HepG2 (cell line): Measurements from ENCODE around the gene ALDH3B1.
"Not testable (repeated sequence)": the region's sequence is repeated elsewhere in the genome, so short reads cannot be mapped to it uniquely, and the experiment has no call there.

Source experiments
- CBX5 ChIP-seq: sonication (generic); formaldehyde crosslinking; IDR thresholded peaks from 2 replicates; pipeline ENCODE4 v1.4.0; 2020; ENCODE audit warnings: missing genetic modification reagents, borderline replicate concordance
- ZBTB7A ChIP-seq: sonication (generic); formaldehyde crosslinking; IDR thresholded peaks from 2 replicates; pipeline ENCODE4 v1.8.0; 2022; ENCODE audit warnings: mild to moderate bottlenecking, missing genetic modification reagents
- TF ChIP-seq, protein P1 (sequence below): sonication (generic); formaldehyde crosslinking; IDR thresholded peaks from 2 replicates; pipeline ENCODE4 v1.5.0; 2020; ENCODE audit warnings: mild to moderate bottlenecking, missing genetic modification reagents, moderate library complexity

DNA sequence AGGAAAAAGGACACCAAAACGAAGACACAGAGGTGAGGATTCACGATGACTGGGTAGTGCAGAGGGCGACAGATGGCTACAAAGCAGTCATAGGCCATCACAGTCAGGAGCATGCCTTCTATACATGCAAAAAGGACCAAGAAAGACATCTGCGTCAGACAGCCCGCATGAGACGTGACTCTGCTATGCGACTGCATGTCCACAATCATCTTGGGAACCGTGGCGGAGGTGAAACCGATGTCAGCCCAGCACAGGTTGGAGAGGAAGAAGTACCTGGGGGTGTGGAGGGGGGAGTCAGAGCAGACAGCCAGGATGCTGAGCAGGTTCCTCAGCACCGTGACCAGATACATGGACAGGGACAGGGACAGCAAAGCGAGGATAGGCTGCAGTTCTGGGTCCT is 35.4 kb upstream of the ALDH3B1 start:
- not testable (repeated sequence) for TF ChIP-seq ZBTB7A, CBX5 (CRISPR knock-in tag)
- TF ChIP-seq, protein P1, sequence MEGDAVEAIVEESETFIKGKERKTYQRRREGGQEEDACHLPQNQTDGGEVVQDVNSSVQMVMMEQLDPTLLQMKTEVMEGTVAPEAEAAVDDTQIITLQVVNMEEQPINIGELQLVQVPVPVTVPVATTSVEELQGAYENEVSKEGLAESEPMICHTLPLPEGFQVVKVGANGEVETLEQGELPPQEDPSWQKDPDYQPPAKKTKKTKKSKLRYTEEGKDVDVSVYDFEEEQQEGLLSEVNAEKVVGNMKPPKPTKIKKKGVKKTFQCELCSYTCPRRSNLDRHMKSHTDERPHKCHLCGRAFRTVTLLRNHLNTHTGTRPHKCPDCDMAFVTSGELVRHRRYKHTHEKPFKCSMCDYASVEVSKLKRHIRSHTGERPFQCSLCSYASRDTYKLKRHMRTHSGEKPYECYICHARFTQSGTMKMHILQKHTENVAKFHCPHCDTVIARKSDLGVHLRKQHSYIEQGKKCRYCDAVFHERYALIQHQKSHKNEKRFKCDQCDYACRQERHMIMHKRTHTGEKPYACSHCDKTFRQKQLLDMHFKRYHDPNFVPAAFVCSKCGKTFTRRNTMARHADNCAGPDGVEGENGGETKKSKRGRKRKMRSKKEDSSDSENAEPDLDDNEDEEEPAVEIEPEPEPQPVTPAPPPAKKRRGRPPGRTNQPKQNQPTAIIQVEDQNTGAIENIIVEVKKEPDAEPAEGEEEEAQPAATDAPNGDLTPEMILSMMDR (CRISPR knock-in tag) = not testable (repeated sequence)
